Liver (tissue), 9 donors: ENCODE results near the gene C17orf50. TPM values are rescaled to one million over a fixed set of nuclear protein-coding genes. Genes with fewer than 3 reads are reported as not detected.

Experiments used
- DNase-seq: peaks from one replicate; pipeline ENCODE4 v3.0.0-alpha.2; 2017; ENCODE audit warnings: low spot score
- H3K27ac ChIP-seq, 2 donors: one replicate each; pipeline ENCODE4 v1.7.0; 2013; ENCODE audit warnings: inconsistent platforms in 2 of 2, low read length in 2 of 2, control low read depth in 1 of 2, low read depth in 1 of 2, mild to moderate bottlenecking in 1 of 2
- H3K27me3 ChIP-seq, 4 donors: one replicate each; pipeline versions ENCODE4 v1.6.1 to v1.7.0; 2013; ENCODE audit warnings: low read length in 3 of 4, inconsistent platforms in 1 of 4, mild to moderate bottlenecking in 1 of 4, moderate library complexity in 1 of 4; ENCODE audit not compliant: control insufficient read depth in 4 of 4, insufficient read depth in 4 of 4
- H3K36me3 ChIP-seq, 4 donors: one replicate each; pipeline versions ENCODE4 v1.6.1 to v1.7.0; 2013; ENCODE audit warnings: low read length in 3 of 4, mild to moderate bottlenecking in 3 of 4, low read depth in 1 of 4, moderate library complexity in 1 of 4; ENCODE audit not compliant: control insufficient read depth in 4 of 4, insufficient read depth in 3 of 4
- H3K4me1 ChIP-seq, 4 donors: one replicate each; pipeline versions ENCODE4 v1.6.1 to v1.7.0; 2013; ENCODE audit warnings: low read length in 3 of 4, mild to moderate bottlenecking in 3 of 4, moderate library complexity in 1 of 4; ENCODE audit not compliant: control insufficient read depth in 4 of 4, insufficient read depth in 4 of 4
- H3K4me3 ChIP-seq, 3 donors: one replicate each; pipeline versions ENCODE4 v1.6.1 to v1.7.0; 2013; ENCODE audit warnings: low read length in 3 of 3, control low read depth in 1 of 3, low read depth in 1 of 3, mild to moderate bottlenecking in 1 of 3
- H3K9ac ChIP-seq, 2 donors: one replicate each; pipeline ENCODE4 v1.7.0; 2013; ENCODE audit warnings: low read length in 2 of 2, mild to moderate bottlenecking in 2 of 2, moderate library complexity in 2 of 2, control low read depth in 1 of 2, low read depth in 1 of 2
- H3K9me3 ChIP-seq, 4 donors: one replicate each; pipeline versions ENCODE4 v1.6.1 to v1.7.0; 2013; ENCODE audit warnings: low read length in 3 of 4; ENCODE audit not compliant: control insufficient read depth in 4 of 4
- EGR1 ChIP-seq, 2 donors: IDR thresholded peaks; 2 replicates each; pipeline ENCODE4 v1.6.1; 2016 to 2018; ENCODE audit warnings: antibody characterized with exemption in 2 of 2, low read depth in 2 of 2
- FOXA1 ChIP-seq: IDR thresholded peaks from 2 replicates; pipeline ENCODE4 v1.6.1; 2016; ENCODE audit warnings: antibody characterized with exemption
- FOXA2 ChIP-seq: IDR thresholded peaks from 2 replicates; pipeline ENCODE4 v1.6.1; 2016; ENCODE audit warnings: antibody characterized with exemption
- GABPA ChIP-seq, 2 donors: IDR thresholded peaks in 1 of 2; conservative IDR thresholded peaks in 1 of 2; 2 replicates each; pipeline ENCODE4 v1.6.1; 2016; ENCODE audit warnings: antibody characterized with exemption in 2 of 2, mild to moderate bottlenecking in 1 of 2, moderate library complexity in 1 of 2
- HNF4G ChIP-seq: IDR thresholded peaks from 2 replicates; pipeline ENCODE4 v1.6.1; 2016; ENCODE audit warnings: antibody characterized with exemption
- JUND ChIP-seq, 2 donors: IDR thresholded peaks; 2 replicates each; pipeline ENCODE4 v1.6.1; 2016; ENCODE audit warnings: antibody characterized with exemption in 2 of 2
- NR2F2 ChIP-seq: IDR thresholded peaks from 2 replicates; pipeline ENCODE4 v1.6.1; 2016; ENCODE audit warnings: antibody characterized with exemption
- RAD21 ChIP-seq, 2 donors: IDR thresholded peaks; 2 replicates each; pipeline ENCODE4 v1.6.1; 2016; ENCODE audit warnings: antibody characterized with exemption in 2 of 2, mild to moderate bottlenecking in 2 of 2
- RXRA ChIP-seq, 2 donors: IDR thresholded peaks; 2 replicates each; pipeline ENCODE4 v1.6.1; 2017 to 2018; ENCODE audit warnings: antibody characterized with exemption in 2 of 2, mild to moderate bottlenecking in 1 of 2
- SP1 ChIP-seq: IDR thresholded peaks from 2 replicates; pipeline ENCODE4 v1.6.1; 2018; ENCODE audit warnings: antibody characterized with exemption, mild to moderate bottlenecking
- TAF1 ChIP-seq: conservative IDR thresholded peaks from 2 replicates; pipeline ENCODE4 v1.6.1; 2016; ENCODE audit warnings: antibody characterized with exemption, mild to moderate bottlenecking
- YY1 ChIP-seq: IDR thresholded peaks from 2 replicates; pipeline ENCODE4 v1.6.1; 2016; ENCODE audit warnings: antibody characterized with exemption, mild to moderate bottlenecking
- WGBS: extraction: QIAGEN DNeasy Blood & Tissue Kit; methylation state at CpG from one replicate; pipeline ENCODE4 v1.1.7; 2013; 5-methylcytosine and 5-hydroxymethylcytosine counted together
- polyA plus RNA-seq, 2 donors: library from polyadenylated mRNA; stranded (reverse) in 1 of 2; unstranded in 1 of 2; fragments of 200-250 nt in 1 of 2; fragments of >200 nt in 1 of 2; fragmentation: Nextera tagmentation in 1 of 2; extraction: Ambion mirVana in 1 of 2; gene quantifications; one replicate each; pipeline versions ENCODE4 v1.2.1 to v1.2.3, GENCODE V29; 2013 to 2015
- total RNA-seq, 2 donors: library from RNA; depleted of rRNA; stranded (reverse); fragments of >200 nt; gene quantifications; one replicate each; pipeline ENCODE4 v1.2.3, GENCODE V29; 2014
- TF ChIP-seq, protein P1 (sequence below): IDR thresholded peaks from 2 replicates; pipeline ENCODE4 v1.6.1; 2016; ENCODE audit warnings: antibody characterized with exemption
- TF ChIP-seq, protein P2 (sequence below): IDR thresholded peaks from 2 replicates; pipeline ENCODE4 v1.6.1; 2016; ENCODE audit warnings: antibody characterized with exemption, mild to moderate bottlenecking
- TF ChIP-seq, protein P3 (sequence below): IDR thresholded peaks from 2 replicates; pipeline ENCODE4 v1.6.1; 2016; ENCODE audit warnings: antibody characterized with exemption
- TF ChIP-seq, protein P4 (sequence below): IDR thresholded peaks from 2 replicates; pipeline ENCODE4 v1.6.1; 2016; ENCODE audit warnings: antibody characterized with exemption
- TF ChIP-seq, protein P5 (sequence below): fragments of 150-350 bp; IDR thresholded peaks from 2 replicates; pipeline ENCODE4 v1.5.1; 2017; ENCODE audit warnings: improper control_type of control experiment, low read depth, low read length; ENCODE audit not compliant: missing input control
- donor health status: healthy.
- donor health status: healthy.
- donor health status: healthy.
- donor health status: healthy.
- donor health status: healthy.

C17orf50 gene
- total and polyA plus RNA-seq, 4 donors, result not detected

DNA sequence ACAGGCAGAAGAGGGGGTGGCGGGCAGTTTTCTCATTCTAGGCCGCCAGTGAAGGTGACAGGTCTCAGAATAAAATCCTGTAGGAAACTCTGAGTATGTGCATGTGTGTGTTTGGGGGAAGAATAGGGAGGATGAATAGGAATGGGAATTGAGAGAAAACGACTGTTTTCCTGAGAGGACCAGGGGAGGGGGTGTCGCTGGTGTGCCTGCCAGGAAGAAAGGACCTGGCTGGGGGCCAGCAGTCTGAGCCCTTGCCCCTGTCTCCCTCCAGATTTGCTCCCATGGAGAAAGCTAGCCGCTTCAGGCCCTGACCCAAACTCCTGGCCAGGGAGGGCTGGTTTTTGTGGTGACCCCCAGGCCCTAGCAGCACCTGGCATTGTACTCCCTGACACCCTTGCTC lies 14.4 kb downstream of the C17orf50 start:
- Histone ChIP-seq H3K9me3 (no peaks in the 10 kb centered on the region), H3K4me1 (peaks cover 0 to 3% (median 1%) of the 10 kb centered on the region in 4 donors), H3K27me3 (no peaks in the 10 kb centered on the region), H3K9ac (no peak overlapping the region), H3K36me3 (no peaks in the 10 kb centered on the region), H3K27ac (no peak overlapping the region), H3K4me3 (no peak overlapping the region)
- no peak for DNase-seq
- no peak for TF ChIP-seq FOXA2
- no peak for TF ChIP-seq TAF1
- no peak for TF ChIP-seq HNF4G
- TF ChIP-seq FOXA1, result no peak
- no peak for TF ChIP-seq YY1
- TF ChIP-seq, protein P1, sequence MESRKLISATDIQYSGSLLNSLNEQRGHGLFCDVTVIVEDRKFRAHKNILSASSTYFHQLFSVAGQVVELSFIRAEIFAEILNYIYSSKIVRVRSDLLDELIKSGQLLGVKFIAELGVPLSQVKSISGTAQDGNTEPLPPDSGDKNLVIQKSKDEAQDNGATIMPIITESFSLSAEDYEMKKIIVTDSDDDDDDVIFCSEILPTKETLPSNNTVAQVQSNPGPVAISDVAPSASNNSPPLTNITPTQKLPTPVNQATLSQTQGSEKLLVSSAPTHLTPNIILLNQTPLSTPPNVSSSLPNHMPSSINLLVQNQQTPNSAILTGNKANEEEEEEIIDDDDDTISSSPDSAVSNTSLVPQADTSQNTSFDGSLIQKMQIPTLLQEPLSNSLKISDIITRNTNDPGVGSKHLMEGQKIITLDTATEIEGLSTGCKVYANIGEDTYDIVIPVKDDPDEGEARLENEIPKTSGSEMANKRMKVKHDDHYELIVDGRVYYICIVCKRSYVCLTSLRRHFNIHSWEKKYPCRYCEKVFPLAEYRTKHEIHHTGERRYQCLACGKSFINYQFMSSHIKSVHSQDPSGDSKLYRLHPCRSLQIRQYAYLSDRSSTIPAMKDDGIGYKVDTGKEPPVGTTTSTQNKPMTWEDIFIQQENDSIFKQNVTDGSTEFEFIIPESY, result no peak
- no peak for TF ChIP-seq NR2F2
- TF ChIP-seq, protein P2, sequence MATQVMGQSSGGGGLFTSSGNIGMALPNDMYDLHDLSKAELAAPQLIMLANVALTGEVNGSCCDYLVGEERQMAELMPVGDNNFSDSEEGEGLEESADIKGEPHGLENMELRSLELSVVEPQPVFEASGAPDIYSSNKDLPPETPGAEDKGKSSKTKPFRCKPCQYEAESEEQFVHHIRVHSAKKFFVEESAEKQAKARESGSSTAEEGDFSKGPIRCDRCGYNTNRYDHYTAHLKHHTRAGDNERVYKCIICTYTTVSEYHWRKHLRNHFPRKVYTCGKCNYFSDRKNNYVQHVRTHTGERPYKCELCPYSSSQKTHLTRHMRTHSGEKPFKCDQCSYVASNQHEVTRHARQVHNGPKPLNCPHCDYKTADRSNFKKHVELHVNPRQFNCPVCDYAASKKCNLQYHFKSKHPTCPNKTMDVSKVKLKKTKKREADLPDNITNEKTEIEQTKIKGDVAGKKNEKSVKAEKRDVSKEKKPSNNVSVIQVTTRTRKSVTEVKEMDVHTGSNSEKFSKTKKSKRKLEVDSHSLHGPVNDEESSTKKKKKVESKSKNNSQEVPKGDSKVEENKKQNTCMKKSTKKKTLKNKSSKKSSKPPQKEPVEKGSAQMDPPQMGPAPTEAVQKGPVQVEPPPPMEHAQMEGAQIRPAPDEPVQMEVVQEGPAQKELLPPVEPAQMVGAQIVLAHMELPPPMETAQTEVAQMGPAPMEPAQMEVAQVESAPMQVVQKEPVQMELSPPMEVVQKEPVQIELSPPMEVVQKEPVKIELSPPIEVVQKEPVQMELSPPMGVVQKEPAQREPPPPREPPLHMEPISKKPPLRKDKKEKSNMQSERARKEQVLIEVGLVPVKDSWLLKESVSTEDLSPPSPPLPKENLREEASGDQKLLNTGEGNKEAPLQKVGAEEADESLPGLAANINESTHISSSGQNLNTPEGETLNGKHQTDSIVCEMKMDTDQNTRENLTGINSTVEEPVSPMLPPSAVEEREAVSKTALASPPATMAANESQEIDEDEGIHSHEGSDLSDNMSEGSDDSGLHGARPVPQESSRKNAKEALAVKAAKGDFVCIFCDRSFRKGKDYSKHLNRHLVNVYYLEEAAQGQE, result no peak
- TF ChIP-seq JUND (IDR thresholded peaks at IDR 0.05), result no peak
- no peak for TF ChIP-seq GABPA (IDR thresholded peaks at IDR 0.05 in 1 of 2, conservative IDR thresholded peaks at IDR 0.05 in 1 of 2)
- TF ChIP-seq RAD21 (IDR thresholded peaks at IDR 0.05), result no peak
- TF ChIP-seq RXRA (IDR thresholded peaks at IDR 0.05), result no peak
- TF ChIP-seq EGR1 (IDR thresholded peaks at IDR 0.05; ENCODE audit: low read depth in 2 of 2), result no peak
- TF ChIP-seq, protein P3, sequence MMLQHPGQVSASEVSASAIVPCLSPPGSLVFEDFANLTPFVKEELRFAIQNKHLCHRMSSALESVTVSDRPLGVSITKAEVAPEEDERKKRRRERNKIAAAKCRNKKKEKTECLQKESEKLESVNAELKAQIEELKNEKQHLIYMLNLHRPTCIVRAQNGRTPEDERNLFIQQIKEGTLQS, result no peak
- no peak for TF ChIP-seq SP1
- 79% methylated on average over 5 of the region's 5 CpGs for WGBS

DNA sequence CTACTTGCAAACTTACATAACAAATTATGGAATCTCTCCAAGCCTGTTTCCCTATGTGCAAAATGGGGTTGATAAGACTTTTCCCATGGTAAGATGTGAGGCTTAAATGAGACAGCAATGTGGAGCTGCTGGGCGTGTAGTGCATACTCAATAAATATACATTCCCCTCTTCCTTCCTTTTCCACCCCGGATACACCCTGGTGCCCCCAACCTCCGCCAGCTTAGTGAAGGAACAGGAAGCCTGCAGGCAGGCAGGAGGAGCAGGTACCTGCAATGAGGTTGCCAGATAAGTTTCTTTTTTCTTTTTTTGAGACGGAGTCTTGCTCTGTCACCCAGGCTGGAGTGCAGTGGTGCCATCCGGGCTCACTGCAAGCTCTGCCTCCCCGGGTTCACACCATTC lies 14.9 kb downstream of the C17orf50 start:
- TF ChIP-seq FOXA2 (no peak), EGR1 (IDR thresholded peaks at IDR 0.05; ENCODE audit: low read depth in 2 of 2) (no peak), RXRA (IDR thresholded peaks at IDR 0.05) (no peak), NR2F2 (no peak)
- TF ChIP-seq, protein P4, sequence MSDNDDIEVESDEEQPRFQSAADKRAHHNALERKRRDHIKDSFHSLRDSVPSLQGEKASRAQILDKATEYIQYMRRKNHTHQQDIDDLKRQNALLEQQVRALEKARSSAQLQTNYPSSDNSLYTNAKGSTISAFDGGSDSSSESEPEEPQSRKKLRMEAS, result no peak
- TF ChIP-seq, protein P5, sequence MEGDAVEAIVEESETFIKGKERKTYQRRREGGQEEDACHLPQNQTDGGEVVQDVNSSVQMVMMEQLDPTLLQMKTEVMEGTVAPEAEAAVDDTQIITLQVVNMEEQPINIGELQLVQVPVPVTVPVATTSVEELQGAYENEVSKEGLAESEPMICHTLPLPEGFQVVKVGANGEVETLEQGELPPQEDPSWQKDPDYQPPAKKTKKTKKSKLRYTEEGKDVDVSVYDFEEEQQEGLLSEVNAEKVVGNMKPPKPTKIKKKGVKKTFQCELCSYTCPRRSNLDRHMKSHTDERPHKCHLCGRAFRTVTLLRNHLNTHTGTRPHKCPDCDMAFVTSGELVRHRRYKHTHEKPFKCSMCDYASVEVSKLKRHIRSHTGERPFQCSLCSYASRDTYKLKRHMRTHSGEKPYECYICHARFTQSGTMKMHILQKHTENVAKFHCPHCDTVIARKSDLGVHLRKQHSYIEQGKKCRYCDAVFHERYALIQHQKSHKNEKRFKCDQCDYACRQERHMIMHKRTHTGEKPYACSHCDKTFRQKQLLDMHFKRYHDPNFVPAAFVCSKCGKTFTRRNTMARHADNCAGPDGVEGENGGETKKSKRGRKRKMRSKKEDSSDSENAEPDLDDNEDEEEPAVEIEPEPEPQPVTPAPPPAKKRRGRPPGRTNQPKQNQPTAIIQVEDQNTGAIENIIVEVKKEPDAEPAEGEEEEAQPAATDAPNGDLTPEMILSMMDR, result no peak
- TF ChIP-seq, protein P2, result no peak
- WGBS, result 75% methylated on average over 6 of the region's 6 CpGs
- Histone ChIP-seq H3K9ac (no peak overlapping the region), H3K4me3 (no peak overlapping the region), H3K4me1 (peaks cover 0 to 3% (median 1%) of the 10 kb centered on the region in 4 donors), H3K36me3 (no peaks in the 10 kb centered on the region), H3K9me3 (no peaks in the 10 kb centered on the region), H3K27ac (no peak overlapping the region), H3K27me3 (no peaks in the 10 kb centered on the region)
- no peak for DNase-seq
